ENCODE measurements around the gene LCN6. TPM values are rescaled to one million over a fixed set of nuclear protein-coding genes. Genes with fewer than 3 reads are reported as not detected.
"Not testable (repeated sequence)": the region's sequence is repeated elsewhere in the genome, so short reads cannot be mapped to it uniquely, and the experiment has no call there.

LCN6 gene
- total RNA-seq, 2 donors from 2014 or later, result 6.4 to 9.3 TPM

DNA sequence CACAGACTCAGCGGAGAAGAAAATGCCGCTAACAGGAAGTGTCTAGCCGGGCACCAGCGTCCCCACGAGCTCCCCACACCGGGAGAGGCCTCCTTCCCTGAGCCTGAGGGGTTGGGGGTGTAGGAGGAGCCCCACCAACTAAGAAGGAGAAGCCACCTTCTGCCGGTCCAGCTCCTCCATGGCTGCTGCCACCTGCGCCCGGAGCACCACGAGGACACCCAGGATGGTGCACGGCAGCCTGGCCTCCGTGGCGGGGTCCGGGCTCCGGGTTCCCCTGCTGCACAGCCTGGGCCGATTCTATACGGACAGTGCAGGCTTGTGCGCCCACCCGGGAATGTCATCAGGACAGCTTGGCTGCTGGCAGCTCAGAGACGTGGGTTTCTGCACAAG lies 9.4 kb upstream of the LCN6 start:
- Histone ChIP-seq H3K27me3 (no peaks in the 10 kb centered on the region), H3K4me1 (peaks cover 0 to 11% of the 10 kb centered on the region in 2 donors), H3K9me3 (peaks cover 0 to 8% of the 10 kb centered on the region in 2 donors), H3K36me3 (no peaks in the 10 kb centered on the region), H3K4me3 (no peak overlapping the region), H3K27ac (no peak overlapping the region)
- no peak for DNase-seq (ENCODE audit: low spot score)
- TF ChIP-seq CTCF (IDR thresholded peaks at IDR 0.05), result no peak

GRCh38 chr9:136757328-136757727 lies 9.0 kb upstream of the LCN6 start:
- Histone ChIP-seq H3K4me3 (no peak overlapping the region), H3K9me3 (peaks cover 0 to 8% of the 10 kb centered on the region in 2 donors), H3K4me1 (peaks cover 0 to 11% of the 10 kb centered on the region in 2 donors), H3K36me3 (no peaks in the 10 kb centered on the region), H3K27ac (no peak overlapping the region), H3K27me3 (no peaks in the 10 kb centered on the region)
- TF ChIP-seq CTCF (IDR thresholded peaks at IDR 0.05), result no peak
- DNase-seq (ENCODE audit: low spot score), result no peak

GRCh38 chr9:136756836-136757235 lies 8.5 kb upstream of the LCN6 start:
- Histone ChIP-seq H3K4me1 (peaks cover 0 to 11% of the 10 kb centered on the region in 2 donors), H3K36me3 (no peaks in the 10 kb centered on the region), H3K9me3 (peaks cover 0 to 8% of the 10 kb centered on the region in 2 donors), H3K4me3 (no peak overlapping the region), H3K27ac (no peak overlapping the region), H3K27me3 (no peaks in the 10 kb centered on the region)
- TF ChIP-seq CTCF (IDR thresholded peaks at IDR 0.05), result no peak
- DNase-seq (ENCODE audit: low spot score), result no peak

- Histone ChIP-seq H3K4me3 (no peak overlapping the region), H3K9me3 (peaks cover 0 to 11% of the 10 kb centered on the region in 2 donors), H3K4me1 (peaks cover 0 to 11% of the 10 kb centered on the region in 2 donors), H3K27ac (no peak overlapping the region), H3K27me3 (no peaks in the 10 kb centered on the region), H3K36me3 (no peaks in the 10 kb centered on the region)
- no peak for DNase-seq (ENCODE audit: low spot score)
- TF ChIP-seq CTCF (IDR thresholded peaks at IDR 0.05), result no peak
Observed at GRCh38 chr9:136756134-136756438, 7.8 kb upstream of the LCN6 start.

DNA sequence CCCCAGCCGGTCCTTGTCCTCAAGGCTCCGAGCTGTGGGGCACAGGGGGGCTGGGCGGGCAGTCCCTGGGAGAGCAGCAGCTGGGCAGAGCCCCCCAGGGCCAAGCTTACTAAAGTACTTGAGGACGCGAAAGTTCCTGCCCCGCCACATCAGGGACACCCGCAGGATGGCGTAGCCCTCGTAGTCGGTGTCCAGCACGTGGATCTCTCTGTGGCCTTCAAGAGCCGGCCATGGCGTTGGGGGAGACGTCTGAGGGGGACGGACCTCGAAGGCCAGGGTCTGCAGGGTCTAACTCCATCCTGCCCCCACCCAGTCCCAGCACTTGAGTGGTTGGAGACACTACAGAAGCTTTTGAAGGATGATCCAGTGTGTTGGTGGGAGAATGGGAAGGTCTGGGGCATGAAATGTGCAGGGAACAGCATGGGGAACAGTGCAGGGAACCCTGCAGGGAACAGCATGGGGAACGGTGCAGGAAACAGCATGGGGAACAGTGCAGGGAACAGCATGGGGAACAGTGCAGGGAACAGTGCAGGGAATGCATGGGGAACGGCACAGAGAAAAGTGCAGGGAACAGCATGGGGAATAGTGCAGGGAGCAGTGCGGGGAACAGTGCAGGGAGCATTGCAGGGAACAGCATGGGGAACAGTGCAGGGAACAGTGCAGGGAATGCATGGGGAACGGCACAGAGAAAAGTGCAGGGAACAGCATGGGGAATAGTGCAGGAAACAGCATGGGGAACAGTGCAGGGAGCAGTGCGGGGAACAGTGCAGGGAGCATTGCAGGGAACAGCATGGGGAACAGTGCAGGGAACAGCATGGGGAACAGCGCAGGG lies 7.2 kb upstream of the LCN6 start:
- not testable (repeated sequence) for H3K27me3 ChIP-seq; DNase-seq (ENCODE audit: low spot score); H3K4me3 ChIP-seq; H3K4me1 ChIP-seq; H3K27ac ChIP-seq; H3K36me3 ChIP-seq
- H3K9me3 ChIP-seq, result peaks cover 0 to 11% of the 10 kb centered on the region in 2 donors

- H3K27ac ChIP-seq, result no peak overlapping the region
- no peak for TF ChIP-seq CTCF (IDR thresholded peaks at IDR 0.05)
- peaks cover 0 to 11% of the 10 kb centered on the region in 2 donors for H3K9me3 ChIP-seq
- no peak overlapping the region for H3K4me3 ChIP-seq
- peaks cover 0 to 7% of the 10 kb centered on the region in 2 donors for H3K4me1 ChIP-seq
- H3K27me3 ChIP-seq, result no peaks in the 10 kb centered on the region
- DNase-seq (ENCODE audit: low spot score), result no peak
- no peaks in the 10 kb centered on the region for H3K36me3 ChIP-seq
Observed at GRCh38 chr9:136754626-136755301, 6.4 kb upstream of the LCN6 start.

All from right atrium auricular region (tissue), 2 donors.